HG02981 (cell line): ENCODE results near the gene IDH3G.

Experiments
- ATAC-seq: cut with Tn5 transposase; IDR thresholded peaks from one replicate; pipeline ENCODE4 v1.9.1; 2021; ENCODE audit warnings: mild to moderate bottlenecking, moderate library complexity; ENCODE audit not compliant: unreplicated experiment

Gene IDH3G

GRCh38 chrX:153773741-153774575 is 20.2 kb downstream of the IDH3G start:
- no peak for ATAC-seq

GRCh38 chrX:153773218-153773611 is 21.0 kb downstream of the IDH3G start:
- no peak for ATAC-seq

GRCh38 chrX:153772316-153773217 is 21.6 kb downstream of the IDH3G start:
- ATAC-seq: no peak

- ATAC-seq: no peak
Measured at GRCh38 chrX:153771415-153772315, 22.5 kb downstream of the IDH3G start.

- no peak for ATAC-seq
Measured at GRCh38 chrX:153770601-153771414, 23.4 kb downstream of the IDH3G start.

- no peak for ATAC-seq
Measured at GRCh38 chrX:153769865-153770600, 24.1 kb downstream of the IDH3G start.

GRCh38 chrX:153769158-153769864 is 24.9 kb downstream of the IDH3G start:
- ATAC-seq: no peak

- no peak for ATAC-seq
Measured at GRCh38 chrX:153768311-153769157, 25.6 kb downstream of the IDH3G start.

- no peak for ATAC-seq
Measured at GRCh38 chrX:153767674-153768055, 26.5 kb downstream of the IDH3G start.

- no peak for ATAC-seq
Measured at GRCh38 chrX:153766871-153767673, 27.1 kb downstream of the IDH3G start.

GRCh38 chrX:153766098-153766817 is 27.9 kb downstream of the IDH3G start:
- ATAC-seq: no peak

GRCh38 chrX:153765138-153766079 is 28.8 kb downstream of the IDH3G start:
- ATAC-seq: no peak

GRCh38 chrX:153764786-153765137 is 29.4 kb downstream of the IDH3G start:
- no peak for ATAC-seq

GRCh38 chrX:153763989-153764755 is 30.0 kb downstream of the IDH3G start, which contains the start of gene PLXNB3:
Gene PLXNB3 (plus strand): TSS chrX:153764249. CDS start chrX:153765536, 1,287 bp downstream.
- no peak for ATAC-seq
